SU-DHL-6 (cell line): ENCODE results near the gene POC1A.
A peak's percentile ranks its signal among the peaks of the same experiment; 100 is the strongest.

ENCODE experiments used
- H2AFZ ChIP-seq: fragments of 200-600 bp; sonication (generic); 2 replicates; pipeline ENCODE4 v1.6.1; 2014; ENCODE audit warnings: low read depth, mild to moderate bottlenecking, moderate library complexity, mixed read lengths, antibody characterized with exemption, low read length; ENCODE audit not compliant: severe bottlenecking
- H3F3A ChIP-seq: fragments of 200-600 bp; shearing (Covaris generic); 2 replicates; pipeline ENCODE4 v1.6.0; 2016; ENCODE audit warnings: antibody characterized with exemption, mild to moderate bottlenecking; ENCODE audit not compliant: insufficient read depth
- H3K27ac ChIP-seq: fragments of 200-600 bp; sonication (generic); 2 replicates; pipeline ENCODE4 v1.5.1; 2016; ENCODE audit warnings: low read depth, mild to moderate bottlenecking, low read length, moderate library complexity, mixed read lengths
- H3K27me3 ChIP-seq: fragments of 200-600 bp; sonication (generic), shearing (Covaris generic); 2 replicates; pipeline ENCODE4 v1.6.0; 2014; ENCODE audit warnings: mild to moderate bottlenecking, low read length
- H3K36me3 ChIP-seq: fragments of 200-600 bp; sonication (generic); 2 replicates; pipeline ENCODE4 v1.6.1; 2014; ENCODE audit warnings: mild to moderate bottlenecking, low read length, mixed read lengths
- H3K4me2 ChIP-seq: fragments of 300-600, 200-600 bp; shearing (Covaris generic), sonication (generic); 2 replicates; pipeline ENCODE4 v1.6.0; 2014; ENCODE audit warnings: low read length, low read depth, mild to moderate bottlenecking; ENCODE audit not compliant: poor library complexity, severe bottlenecking
- H3K4me3 ChIP-seq: fragments of 200-600 bp; sonication (generic); 2 replicates; pipeline ENCODE4 v1.5.1; 2014; ENCODE audit warnings: antibody characterized with exemption, low read length, mild to moderate bottlenecking, mixed read lengths; ENCODE audit not compliant: insufficient read depth, poor library complexity, severe bottlenecking
- H3K79me2 ChIP-seq: fragments of 200-600 bp; sonication (generic); 2 replicates; pipeline ENCODE4 v1.6.1; 2014; ENCODE audit warnings: mild to moderate bottlenecking, low read length, moderate library complexity; ENCODE audit not compliant: insufficient read depth
- H3K9ac ChIP-seq: fragments of 200-600 bp; sonication (generic); 2 replicates; pipeline ENCODE4 v1.7.0; 2014; ENCODE audit warnings: mild to moderate bottlenecking, low read length
- H3K9me2 ChIP-seq: fragments of 200-600 bp; sonication (generic); replicated peaks from 2 replicates; pipeline ENCODE4 v1.6.1; 2014; ENCODE audit warnings: low read length; ENCODE audit not compliant: insufficient read depth
- H3K9me3 ChIP-seq: fragments of 200-600 bp; sonication (generic); 2 replicates; pipeline ENCODE4 v1.6.1; 2014; ENCODE audit warnings: low read length, mixed read lengths; ENCODE audit not compliant: insufficient read depth
- H4K20me1 ChIP-seq: fragments of 200-600 bp; sonication (generic); 2 replicates; pipeline ENCODE4 v1.6.1; 2014; ENCODE audit warnings: low read depth, mild to moderate bottlenecking, antibody characterized with exemption, low read length, moderate library complexity, mixed read lengths
- EZH2phosphoT487 ChIP-seq: fragments of 200-600 bp; sonication (generic), shearing (Covaris generic); conservative IDR thresholded peaks from 2 replicates; pipeline ENCODE4 v1.6.1; 2018; ENCODE audit warnings: mild to moderate bottlenecking, antibody characterized with exemption, low read length, moderate library complexity, mixed read lengths
- TF ChIP-seq, protein P1 (sequence below): fragments of 200-600 bp; sonication (generic); IDR thresholded peaks from one replicate; pipeline ENCODE4 v1.5.1; 2017; ENCODE audit warnings: antibody characterized with exemption, mild to moderate bottlenecking, low read length, moderate library complexity; ENCODE audit not compliant: insufficient read depth, poor library complexity, severe bottlenecking

The POC1A gene

DNA sequence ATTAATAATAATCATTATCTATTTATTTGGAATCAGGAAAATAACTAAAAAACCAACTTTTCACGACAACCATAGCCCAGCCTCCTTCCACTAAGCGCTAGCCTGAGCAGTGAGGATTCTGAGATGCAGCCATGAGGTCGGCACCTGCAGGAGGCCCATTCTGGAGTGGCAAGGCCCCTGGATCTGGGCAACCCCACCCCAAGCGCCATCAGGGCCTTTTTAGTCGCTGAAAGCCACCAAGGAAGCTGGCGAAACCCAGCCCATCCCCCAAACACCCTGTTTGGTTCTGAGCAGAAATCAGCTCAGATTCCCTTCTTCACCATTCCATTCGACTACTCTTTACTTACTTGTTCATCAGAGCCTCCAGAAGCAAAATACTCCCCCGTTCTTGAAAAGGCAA, 29.5 kb downstream of the POC1A start:
- no peak overlapping the region for H3K9ac ChIP-seq
- H4K20me1 ChIP-seq: no peaks in the 10 kb centered on the region
- H3K4me3 ChIP-seq: no peak overlapping the region
- no peaks in the 10 kb centered on the region for H3K27me3 ChIP-seq
- no peak overlapping the region for H3K4me2 ChIP-seq
- H2AFZ ChIP-seq: no peak overlapping the region
- H3K9me3 ChIP-seq: no peaks in the 10 kb centered on the region
- no peaks in the 10 kb centered on the region for H3K79me2 ChIP-seq
- TF ChIP-seq EZH2phosphoT487: no peak
- TF ChIP-seq, protein P1, sequence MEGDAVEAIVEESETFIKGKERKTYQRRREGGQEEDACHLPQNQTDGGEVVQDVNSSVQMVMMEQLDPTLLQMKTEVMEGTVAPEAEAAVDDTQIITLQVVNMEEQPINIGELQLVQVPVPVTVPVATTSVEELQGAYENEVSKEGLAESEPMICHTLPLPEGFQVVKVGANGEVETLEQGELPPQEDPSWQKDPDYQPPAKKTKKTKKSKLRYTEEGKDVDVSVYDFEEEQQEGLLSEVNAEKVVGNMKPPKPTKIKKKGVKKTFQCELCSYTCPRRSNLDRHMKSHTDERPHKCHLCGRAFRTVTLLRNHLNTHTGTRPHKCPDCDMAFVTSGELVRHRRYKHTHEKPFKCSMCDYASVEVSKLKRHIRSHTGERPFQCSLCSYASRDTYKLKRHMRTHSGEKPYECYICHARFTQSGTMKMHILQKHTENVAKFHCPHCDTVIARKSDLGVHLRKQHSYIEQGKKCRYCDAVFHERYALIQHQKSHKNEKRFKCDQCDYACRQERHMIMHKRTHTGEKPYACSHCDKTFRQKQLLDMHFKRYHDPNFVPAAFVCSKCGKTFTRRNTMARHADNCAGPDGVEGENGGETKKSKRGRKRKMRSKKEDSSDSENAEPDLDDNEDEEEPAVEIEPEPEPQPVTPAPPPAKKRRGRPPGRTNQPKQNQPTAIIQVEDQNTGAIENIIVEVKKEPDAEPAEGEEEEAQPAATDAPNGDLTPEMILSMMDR: no peak
- H3K27ac ChIP-seq: no peak overlapping the region
- H3K36me3 ChIP-seq: no peaks in the 10 kb centered on the region
- no peaks in the 10 kb centered on the region for H3K9me2 ChIP-seq
- H3F3A ChIP-seq: no peaks in the 10 kb centered on the region

DNA sequence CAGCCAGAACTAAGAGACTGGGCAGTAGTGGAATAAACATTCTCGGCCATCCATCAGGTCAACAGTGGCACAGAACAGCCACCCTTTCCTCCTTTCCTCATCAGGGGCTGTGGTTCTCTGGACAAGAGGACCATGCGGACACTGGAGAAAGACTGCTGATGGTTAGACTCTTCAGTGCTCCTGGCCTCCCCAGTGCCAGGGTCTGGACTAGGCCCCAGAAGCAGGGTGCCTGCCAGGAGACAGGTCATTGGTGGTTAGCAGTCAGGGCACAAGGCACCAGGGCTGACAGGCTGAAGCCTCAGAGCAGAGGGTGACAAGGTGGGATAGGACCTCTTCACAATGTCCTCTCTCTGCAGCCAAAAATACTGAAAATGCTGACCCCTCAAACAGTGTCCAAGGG, 30.1 kb downstream of the POC1A start:
- H3K4me3 ChIP-seq: no peak overlapping the region
- H3K27me3 ChIP-seq: no peaks in the 10 kb centered on the region
- H3K36me3 ChIP-seq: no peaks in the 10 kb centered on the region
- no peak overlapping the region for H2AFZ ChIP-seq
- no peaks in the 10 kb centered on the region for H3K9me3 ChIP-seq
- no peaks in the 10 kb centered on the region for H3F3A ChIP-seq
- no peak overlapping the region for H3K9ac ChIP-seq
- H3K9me2 ChIP-seq: no peaks in the 10 kb centered on the region
- TF ChIP-seq EZH2phosphoT487: no peak
- TF ChIP-seq, protein P1: no peak
- H3K27ac ChIP-seq: no peak overlapping the region
- H4K20me1 ChIP-seq: no peaks in the 10 kb centered on the region
- no peaks in the 10 kb centered on the region for H3K79me2 ChIP-seq
- no peak overlapping the region for H3K4me2 ChIP-seq

DNA sequence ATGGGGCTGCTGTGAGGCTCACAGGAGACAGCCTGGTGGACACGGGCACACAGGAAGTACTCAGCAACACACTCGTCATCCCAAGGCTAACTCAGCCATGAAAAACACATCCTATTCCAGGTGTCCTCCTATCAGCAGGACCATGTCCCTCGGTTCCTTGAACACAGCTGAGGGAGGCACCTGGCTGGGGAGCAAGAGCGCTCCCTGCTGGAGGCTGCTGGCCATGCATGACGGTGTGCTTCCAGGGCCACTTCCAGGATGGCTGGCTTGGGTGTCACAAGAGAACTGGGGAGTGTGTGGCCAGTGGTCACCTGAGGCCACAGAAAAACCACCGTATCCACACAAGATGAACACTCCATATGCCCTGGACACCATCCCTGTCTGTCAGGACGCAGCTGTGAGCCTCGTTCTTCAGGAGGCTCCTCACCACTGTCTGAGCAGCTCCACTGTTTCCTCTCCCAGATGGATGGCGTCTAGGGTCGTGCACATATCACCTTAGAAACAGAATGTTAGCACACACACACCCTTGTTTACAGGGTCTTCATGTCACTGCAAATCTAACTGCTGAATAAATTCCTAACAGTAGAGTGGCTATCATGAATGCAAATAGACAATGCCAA, 31.0 kb downstream of the POC1A start:
- Histone ChIP-seq H3K79me2 (no peaks in the 10 kb centered on the region), H3K36me3 (no peaks in the 10 kb centered on the region), H3K4me3 (no peak overlapping the region), H3F3A (no peaks in the 10 kb centered on the region), H3K27ac (no peak overlapping the region), H3K9me2 (no peaks in the 10 kb centered on the region), H2AFZ (no peak overlapping the region), H3K27me3 (no peaks in the 10 kb centered on the region), H3K4me2 (no peak overlapping the region), H4K20me1 (no peaks in the 10 kb centered on the region), H3K9me3 (no peaks in the 10 kb centered on the region), H3K9ac (no peak overlapping the region)
- TF ChIP-seq EZH2phosphoT487: no peak
- TF ChIP-seq, protein P1: peak; percentile 85
